SU-DHL-6 (cell line): ENCODE measurements around the gene ASCC3.
"Not testable (repeated sequence)": the region's sequence is repeated elsewhere in the genome, so short reads cannot be mapped to it uniquely, and the experiment has no call there.

Experiments
- H2AFZ ChIP-seq: fragments of 200-600 bp; sonication (generic); 2 replicates; pipeline ENCODE4 v1.6.1; 2014; ENCODE audit warnings: low read depth, mild to moderate bottlenecking, moderate library complexity, mixed read lengths, antibody characterized with exemption, low read length; ENCODE audit not compliant: severe bottlenecking
- H3F3A ChIP-seq: fragments of 200-600 bp; shearing (Covaris generic); 2 replicates; pipeline ENCODE4 v1.6.0; 2016; ENCODE audit warnings: antibody characterized with exemption, mild to moderate bottlenecking; ENCODE audit not compliant: insufficient read depth
- H3K27ac ChIP-seq: fragments of 200-600 bp; sonication (generic); 2 replicates; pipeline ENCODE4 v1.5.1; 2016; ENCODE audit warnings: low read depth, mild to moderate bottlenecking, low read length, moderate library complexity, mixed read lengths
- H3K27me3 ChIP-seq: fragments of 200-600 bp; sonication (generic), shearing (Covaris generic); 2 replicates; pipeline ENCODE4 v1.6.0; 2014; ENCODE audit warnings: mild to moderate bottlenecking, low read length
- H3K36me3 ChIP-seq: fragments of 200-600 bp; sonication (generic); 2 replicates; pipeline ENCODE4 v1.6.1; 2014; ENCODE audit warnings: mild to moderate bottlenecking, low read length, mixed read lengths
- H3K4me2 ChIP-seq: fragments of 300-600, 200-600 bp; shearing (Covaris generic), sonication (generic); 2 replicates; pipeline ENCODE4 v1.6.0; 2014; ENCODE audit warnings: low read length, low read depth, mild to moderate bottlenecking; ENCODE audit not compliant: poor library complexity, severe bottlenecking
- H3K4me3 ChIP-seq: fragments of 200-600 bp; sonication (generic); 2 replicates; pipeline ENCODE4 v1.5.1; 2014; ENCODE audit warnings: antibody characterized with exemption, low read length, mild to moderate bottlenecking, mixed read lengths; ENCODE audit not compliant: insufficient read depth, poor library complexity, severe bottlenecking
- H3K79me2 ChIP-seq: fragments of 200-600 bp; sonication (generic); 2 replicates; pipeline ENCODE4 v1.6.1; 2014; ENCODE audit warnings: mild to moderate bottlenecking, low read length, moderate library complexity; ENCODE audit not compliant: insufficient read depth
- H3K9ac ChIP-seq: fragments of 200-600 bp; sonication (generic); 2 replicates; pipeline ENCODE4 v1.7.0; 2014; ENCODE audit warnings: mild to moderate bottlenecking, low read length
- H3K9me2 ChIP-seq: fragments of 200-600 bp; sonication (generic); replicated peaks from 2 replicates; pipeline ENCODE4 v1.6.1; 2014; ENCODE audit warnings: low read length; ENCODE audit not compliant: insufficient read depth
- H3K9me3 ChIP-seq: fragments of 200-600 bp; sonication (generic); 2 replicates; pipeline ENCODE4 v1.6.1; 2014; ENCODE audit warnings: low read length, mixed read lengths; ENCODE audit not compliant: insufficient read depth
- H4K20me1 ChIP-seq: fragments of 200-600 bp; sonication (generic); 2 replicates; pipeline ENCODE4 v1.6.1; 2014; ENCODE audit warnings: low read depth, mild to moderate bottlenecking, antibody characterized with exemption, low read length, moderate library complexity, mixed read lengths
- CTCF ChIP-seq: fragments of 200-600 bp; sonication (generic); IDR thresholded peaks from one replicate; pipeline ENCODE4 v1.5.1; 2017; ENCODE audit warnings: antibody characterized with exemption, mild to moderate bottlenecking, low read length, moderate library complexity; ENCODE audit not compliant: insufficient read depth, poor library complexity, severe bottlenecking
- EZH2phosphoT487 ChIP-seq: fragments of 200-600 bp; sonication (generic), shearing (Covaris generic); conservative IDR thresholded peaks from 2 replicates; pipeline ENCODE4 v1.6.1; 2018; ENCODE audit warnings: mild to moderate bottlenecking, antibody characterized with exemption, low read length, moderate library complexity, mixed read lengths

The ASCC3 gene

GRCh38 chr6:100892116-100892515, 11.0 kb upstream of the ASCC3 start:
- H3K27me3 ChIP-seq = no peaks in the 10 kb centered on the region
- no peaks in the 10 kb centered on the region for H3K79me2 ChIP-seq
- TF ChIP-seq CTCF (no peak), EZH2phosphoT487 (no peak)
- H2AFZ ChIP-seq = no peak overlapping the region
- no peaks in the 10 kb centered on the region for H3K36me3 ChIP-seq
- no peak overlapping the region for H3K27ac ChIP-seq
- H3K9me2 ChIP-seq = no peaks in the 10 kb centered on the region
- no peaks in the 10 kb centered on the region for H3F3A ChIP-seq
- H3K9ac ChIP-seq = no peak overlapping the region
- no peak overlapping the region for H3K4me3 ChIP-seq
- H3K9me3 ChIP-seq = no peaks in the 10 kb centered on the region
- no peak overlapping the region for H3K4me2 ChIP-seq
- no peaks in the 10 kb centered on the region for H4K20me1 ChIP-seq

GRCh38 chr6:100891079-100891478, 9.9 kb upstream of the ASCC3 start:
- H3K27ac ChIP-seq = no peak overlapping the region
- no peaks in the 10 kb centered on the region for H3K27me3 ChIP-seq
- H3K4me2 ChIP-seq = no peak overlapping the region
- H3K9ac ChIP-seq = no peak overlapping the region
- no peaks in the 10 kb centered on the region for H3K9me2 ChIP-seq
- no peaks in the 10 kb centered on the region for H3K9me3 ChIP-seq
- H3K4me3 ChIP-seq = no peak overlapping the region
- H3F3A ChIP-seq = no peaks in the 10 kb centered on the region
- no peak overlapping the region for H2AFZ ChIP-seq
- H4K20me1 ChIP-seq = no peaks in the 10 kb centered on the region
- TF ChIP-seq EZH2phosphoT487 = no peak
- no peak for TF ChIP-seq CTCF
- no peaks in the 10 kb centered on the region for H3K36me3 ChIP-seq
- no peaks in the 10 kb centered on the region for H3K79me2 ChIP-seq

- H3K4me2 ChIP-seq, H3F3A ChIP-seq, H3K9ac ChIP-seq, H3K79me2 ChIP-seq, H3K9me2 ChIP-seq, H3K27me3 ChIP-seq, H3K36me3 ChIP-seq, H4K20me1 ChIP-seq, H3K9me3 ChIP-seq, H3K4me3 ChIP-seq, H3K27ac ChIP-seq, H2AFZ ChIP-seq: not testable (repeated sequence)
Observed at GRCh38 chr6:100890646-100891045, 9.5 kb upstream of the ASCC3 start.

- no peak overlapping the region for H3K4me2 ChIP-seq
Observed at GRCh38 chr6:100889351-100889750, 8.2 kb upstream of the ASCC3 start.

More at GRCh38 chr6:100889351-100889750, 8.2 kb upstream of the ASCC3 start:
- H4K20me1 ChIP-seq = no peaks in the 10 kb centered on the region
- no peak overlapping the region for H2AFZ ChIP-seq
- H3K9me2 ChIP-seq = no peaks in the 10 kb centered on the region
- H3K27me3 ChIP-seq = no peaks in the 10 kb centered on the region
- H3K4me3 ChIP-seq = no peak overlapping the region
- no peaks in the 10 kb centered on the region for H3K79me2 ChIP-seq
- H3K36me3 ChIP-seq = no peaks in the 10 kb centered on the region
- no peak for TF ChIP-seq CTCF
- TF ChIP-seq EZH2phosphoT487 = no peak
- no peaks in the 10 kb centered on the region for H3F3A ChIP-seq
- H3K9me3 ChIP-seq = no peaks in the 10 kb centered on the region
- H3K27ac ChIP-seq = no peak overlapping the region
- no peak overlapping the region for H3K9ac ChIP-seq
